ENCODE data around the gene HTT.

DNA sequence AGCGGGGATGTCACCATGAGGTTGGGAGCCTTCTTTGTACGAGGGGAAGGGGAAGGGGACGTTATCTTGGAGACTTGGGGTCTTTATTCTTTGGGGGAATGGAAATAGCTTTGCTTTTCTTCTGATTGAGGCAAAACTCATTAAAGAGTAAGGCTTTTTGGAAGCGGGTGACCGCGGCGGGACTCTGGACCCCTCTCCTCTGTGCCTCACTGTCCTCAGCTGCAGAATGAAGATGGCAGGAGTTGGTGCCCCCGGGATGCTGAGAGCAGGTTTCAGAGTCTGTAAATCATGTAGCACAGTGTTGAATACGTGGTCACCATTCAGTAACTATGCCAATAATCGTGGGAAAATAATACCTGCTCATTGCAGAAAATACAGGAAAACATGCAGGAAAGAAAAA, 32.3 kb upstream of the HTT start:
- TF ChIP-seq POLR2A (IDR thresholded peaks at IDR 0.05), result no peak
- TF ChIP-seq, protein P1, sequence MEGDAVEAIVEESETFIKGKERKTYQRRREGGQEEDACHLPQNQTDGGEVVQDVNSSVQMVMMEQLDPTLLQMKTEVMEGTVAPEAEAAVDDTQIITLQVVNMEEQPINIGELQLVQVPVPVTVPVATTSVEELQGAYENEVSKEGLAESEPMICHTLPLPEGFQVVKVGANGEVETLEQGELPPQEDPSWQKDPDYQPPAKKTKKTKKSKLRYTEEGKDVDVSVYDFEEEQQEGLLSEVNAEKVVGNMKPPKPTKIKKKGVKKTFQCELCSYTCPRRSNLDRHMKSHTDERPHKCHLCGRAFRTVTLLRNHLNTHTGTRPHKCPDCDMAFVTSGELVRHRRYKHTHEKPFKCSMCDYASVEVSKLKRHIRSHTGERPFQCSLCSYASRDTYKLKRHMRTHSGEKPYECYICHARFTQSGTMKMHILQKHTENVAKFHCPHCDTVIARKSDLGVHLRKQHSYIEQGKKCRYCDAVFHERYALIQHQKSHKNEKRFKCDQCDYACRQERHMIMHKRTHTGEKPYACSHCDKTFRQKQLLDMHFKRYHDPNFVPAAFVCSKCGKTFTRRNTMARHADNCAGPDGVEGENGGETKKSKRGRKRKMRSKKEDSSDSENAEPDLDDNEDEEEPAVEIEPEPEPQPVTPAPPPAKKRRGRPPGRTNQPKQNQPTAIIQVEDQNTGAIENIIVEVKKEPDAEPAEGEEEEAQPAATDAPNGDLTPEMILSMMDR (IDR thresholded peaks at IDR 0.05), result no peak

Data from esophagus squamous epithelium (tissue), 4 donors.